A172 (cell line): ENCODE data around the gene ATP6V1F. TPM values are rescaled to one million over a fixed set of nuclear protein-coding genes. Genes with fewer than 3 reads are reported as not detected.

Experiments used
- DNase-seq: peaks from one replicate; pipeline ENCODE4 v3.0.0-alpha.2; 2015; ENCODE audit warnings: low spot score
- total RNA-seq: library from RNA; depleted of rRNA; stranded (reverse); fragments of >200 nt; shearing (Covaris generic); gene quantifications from 2 replicates; pipeline ENCODE4 v1.2.3, GENCODE V29; 2014; rRNA removed

Gene ATP6V1F
- 157 and 171 TPM in 2 replicates for total RNA-seq

DNA sequence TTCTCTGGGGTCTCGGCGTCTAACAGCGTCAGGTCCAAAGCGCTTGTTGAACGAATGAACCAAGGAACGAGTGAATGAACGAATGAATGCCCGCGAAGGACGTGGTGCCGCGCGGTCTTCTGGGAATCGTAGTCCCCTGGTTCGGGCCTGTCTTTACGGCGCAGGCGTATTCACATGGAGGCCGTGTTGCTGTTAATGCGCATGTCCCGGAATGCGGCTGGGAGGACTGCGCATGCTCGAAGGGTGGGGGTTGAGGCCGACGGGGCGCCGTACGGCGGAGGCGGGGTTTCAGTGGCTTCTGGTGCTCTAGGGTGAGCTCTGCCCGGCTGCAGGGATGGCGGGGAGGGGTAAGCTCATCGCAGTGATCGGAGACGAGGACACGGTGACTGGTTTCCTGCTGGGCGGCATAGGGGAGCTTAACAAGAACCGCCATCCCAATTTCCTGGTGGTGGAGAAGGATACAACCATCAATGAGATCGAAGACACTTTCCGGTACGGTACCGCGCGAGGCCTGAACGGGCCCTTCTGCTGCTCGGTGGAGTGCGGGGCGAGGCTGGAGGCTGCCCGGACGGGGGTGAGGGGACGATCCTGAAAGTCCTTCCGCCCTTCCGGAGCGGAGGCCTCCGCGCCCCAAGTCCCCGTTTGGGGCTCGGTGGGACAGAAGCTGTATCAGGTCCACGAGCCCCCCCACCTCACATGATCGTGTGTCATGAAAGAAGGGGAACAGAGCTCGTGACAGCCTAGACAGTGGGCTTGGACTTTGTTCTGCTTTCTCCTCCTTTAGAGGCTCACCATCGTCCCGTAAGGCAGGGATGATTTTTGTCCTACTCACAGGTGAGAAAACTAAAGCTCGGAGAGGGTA is at the start of gene ATP6V1F:
Gene ATP6V1F, plus strand, starts transcription at position 286 of the 862 bp plus-strand sequence. Its CDS starts 49 bp downstream, at position 335.
- peak; percentile 93 for DNase-seq

- DNase-seq: no peak
Observed at GRCh38 chr7:128814499-128814898, 48.2 kb upstream of the ATP6V1F start.

- DNase-seq: no peak
Observed at GRCh38 chr7:128815289-128815942, 47.2 kb upstream of the ATP6V1F start.

DNA sequence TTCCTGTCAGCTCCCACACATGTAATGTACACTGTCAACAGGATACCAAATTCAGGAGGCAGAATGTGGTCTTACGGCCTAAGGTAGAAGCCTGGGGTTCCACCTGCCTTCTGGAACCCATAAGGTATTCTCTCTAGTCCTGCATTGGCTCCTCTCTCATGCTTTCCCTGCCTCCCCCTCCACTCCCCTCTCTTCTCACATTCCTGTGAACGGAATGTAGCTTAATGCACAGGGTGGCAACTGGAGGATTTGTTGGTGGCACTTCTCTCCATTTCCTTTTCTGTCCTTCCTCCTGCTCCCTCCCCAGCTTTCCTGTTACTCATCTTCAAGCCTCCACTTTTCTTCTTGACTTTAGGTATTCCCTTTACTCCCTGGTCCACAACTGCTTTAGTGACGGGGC is 44.0 kb upstream of the ATP6V1F start:
- DNase-seq: no peak

GRCh38 chr7:128821724-128822123 is 40.9 kb upstream of the ATP6V1F start:
- no peak for DNase-seq

DNA sequence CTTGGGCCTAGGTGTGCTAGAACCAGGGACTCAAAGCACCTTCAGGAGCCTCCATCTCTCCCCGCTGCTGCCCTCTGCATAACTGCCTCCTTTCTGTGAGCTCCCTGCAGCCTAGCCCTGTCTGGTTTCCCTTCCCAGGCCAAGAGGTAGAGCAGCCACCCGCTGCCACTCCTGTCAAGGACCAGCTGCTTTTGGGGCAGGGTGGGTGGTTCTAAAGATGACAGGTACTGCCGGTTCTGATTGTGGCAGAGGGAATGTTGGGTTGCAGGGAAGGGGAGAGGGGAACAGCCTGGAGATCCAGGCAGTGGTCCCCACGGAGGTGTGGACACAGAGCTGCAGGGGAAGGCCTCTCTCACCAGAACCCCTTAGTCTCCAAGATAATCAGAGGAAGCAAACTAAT is 36.1 kb upstream of the ATP6V1F start:
- DNase-seq: no peak

DNA sequence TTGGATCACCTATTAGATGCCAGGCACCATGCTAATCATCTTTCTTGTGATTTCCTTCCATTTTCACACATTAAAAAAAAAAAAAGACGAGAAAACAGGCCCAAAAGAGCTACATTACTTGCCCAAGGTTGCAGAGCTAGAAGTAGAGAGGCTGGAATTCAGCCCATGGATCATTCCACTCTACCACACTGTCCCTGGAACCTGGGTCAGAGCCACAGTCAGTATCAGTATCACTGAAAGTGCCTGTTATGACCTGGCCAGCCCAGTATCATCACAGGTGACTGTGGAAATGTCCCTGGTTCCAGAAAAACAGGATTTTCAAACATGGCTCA is 35.8 kb upstream of the ATP6V1F start:
- no peak for DNase-seq

DNA sequence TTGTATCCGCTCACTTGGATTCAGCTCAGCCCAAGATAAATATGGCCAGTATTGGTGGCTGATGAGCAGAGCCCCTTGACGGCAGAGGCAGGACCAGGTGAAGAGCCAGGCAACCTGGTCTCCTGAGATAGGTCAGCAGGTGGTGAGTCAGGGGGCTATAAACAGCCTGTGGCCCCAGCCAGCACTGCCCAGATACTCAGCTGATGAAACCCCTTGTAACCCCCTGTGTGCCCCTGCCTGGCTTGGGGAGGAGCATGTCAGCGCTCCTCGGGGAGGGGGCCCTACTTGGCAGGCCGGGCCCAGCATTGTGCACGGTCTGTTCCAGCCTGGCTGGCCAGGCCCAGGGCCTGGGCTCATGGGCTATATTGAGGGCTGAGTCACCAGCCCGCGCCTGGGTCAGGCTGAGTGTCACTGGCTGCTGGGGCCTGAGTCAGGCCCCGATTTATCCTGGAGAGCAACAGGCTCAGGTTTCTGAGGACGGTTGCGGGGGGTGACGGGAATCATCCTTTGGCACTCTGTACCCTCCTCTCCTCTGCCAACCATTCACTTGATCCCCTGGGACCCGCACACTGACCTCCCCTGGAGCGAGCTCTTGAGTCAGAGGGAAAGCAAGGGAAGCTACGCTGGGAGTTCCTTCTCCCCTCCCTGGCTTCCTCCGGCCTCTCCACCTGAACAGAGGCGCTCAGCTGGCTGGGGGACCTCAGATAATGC is 35.3 kb upstream of the ATP6V1F start:
- peak; percentile 69 for DNase-seq

- peak; percentile 76 for DNase-seq
Observed at GRCh38 chr7:128827971-128828711, 34.5 kb upstream of the ATP6V1F start.

DNA sequence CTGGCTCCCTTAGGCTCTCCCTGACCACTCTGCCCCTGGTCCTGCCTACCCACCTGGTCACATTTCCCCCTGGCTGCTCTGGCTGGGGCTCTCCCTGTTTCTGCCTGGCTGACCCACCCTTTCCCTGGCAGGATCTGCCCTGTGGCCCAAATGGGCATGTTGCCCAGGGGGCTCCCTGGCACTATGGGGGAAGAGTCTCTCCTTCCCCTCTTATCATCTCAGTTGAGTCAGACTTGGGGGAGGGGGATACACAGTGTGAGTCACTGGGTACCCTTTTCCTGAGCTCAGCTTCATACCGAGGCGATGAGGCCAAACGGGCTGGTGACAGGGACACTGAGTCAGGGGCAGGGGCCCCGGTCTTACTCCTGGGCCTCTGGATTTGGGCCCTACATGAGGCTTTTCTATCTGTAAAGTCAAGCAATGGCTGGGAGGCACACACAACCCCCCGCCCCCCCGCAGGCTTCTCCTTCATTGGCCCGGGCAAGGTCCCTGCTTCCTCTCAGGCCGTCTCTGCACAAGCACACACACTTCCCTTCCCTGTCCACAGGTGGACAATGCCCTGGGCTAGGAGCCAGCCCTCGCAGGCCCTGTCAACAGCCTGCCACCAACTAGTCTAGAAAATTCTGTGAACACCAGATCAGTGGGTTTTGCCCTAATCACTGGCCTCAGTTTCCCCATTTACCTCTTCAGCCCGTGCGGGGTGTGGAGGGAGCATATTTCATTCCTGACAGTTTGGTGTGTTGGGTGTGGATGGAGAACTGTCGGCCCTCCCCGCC is 33.1 kb upstream of the ATP6V1F start:
- DNase-seq: peak; percentile 68

DNA sequence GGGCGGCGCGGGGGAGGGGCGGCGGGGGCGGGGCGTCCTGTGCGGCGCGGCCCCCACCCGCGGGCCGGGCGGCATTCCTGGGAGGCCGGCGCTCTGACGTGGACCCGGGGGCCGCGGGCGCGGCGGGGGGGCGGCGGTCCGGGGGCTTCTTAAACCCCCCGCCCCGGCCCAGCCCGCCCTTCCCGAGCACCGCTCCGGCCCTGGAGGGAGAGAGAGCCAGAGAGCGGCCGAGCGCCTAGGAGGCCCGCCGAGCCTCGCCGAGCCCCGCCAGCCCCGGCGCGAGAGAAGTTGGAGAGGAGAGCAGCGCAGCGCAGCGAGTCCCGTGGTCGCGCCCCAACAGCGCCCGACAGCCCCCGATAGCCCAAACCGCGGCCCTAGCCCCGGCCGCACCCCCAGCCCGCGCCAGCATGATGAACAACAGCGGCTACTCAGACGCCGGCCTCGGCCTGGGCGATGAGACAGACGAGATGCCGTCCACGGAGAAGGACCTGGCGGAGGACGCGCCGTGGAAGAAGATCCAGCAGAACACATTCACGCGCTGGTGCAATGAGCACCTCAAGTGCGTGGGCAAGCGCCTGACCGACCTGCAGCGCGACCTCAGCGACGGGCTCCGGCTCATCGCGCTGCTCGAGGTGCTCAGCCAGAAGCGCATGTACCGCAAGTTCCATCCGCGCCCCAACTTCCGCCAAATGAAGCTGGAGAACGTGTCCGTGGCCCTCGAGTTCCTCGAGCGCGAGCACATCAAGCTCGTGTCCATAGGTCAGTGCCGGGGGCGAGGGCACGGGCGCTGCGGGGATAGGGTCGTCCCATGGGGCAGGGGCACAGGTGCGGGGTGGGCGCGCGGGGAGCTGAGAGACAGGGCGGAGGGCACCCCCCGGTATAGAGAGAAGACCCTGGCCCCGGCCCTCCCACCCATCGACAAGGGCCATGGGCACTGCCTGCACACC is 32.2 kb upstream of the ATP6V1F start, which contains the start of gene FLNC:
Gene FLNC, plus strand, starts transcription at position 176 of the 947 bp plus-strand sequence. Its CDS starts 232 bp downstream, at position 408.
- DNase-seq: no peak

DNA sequence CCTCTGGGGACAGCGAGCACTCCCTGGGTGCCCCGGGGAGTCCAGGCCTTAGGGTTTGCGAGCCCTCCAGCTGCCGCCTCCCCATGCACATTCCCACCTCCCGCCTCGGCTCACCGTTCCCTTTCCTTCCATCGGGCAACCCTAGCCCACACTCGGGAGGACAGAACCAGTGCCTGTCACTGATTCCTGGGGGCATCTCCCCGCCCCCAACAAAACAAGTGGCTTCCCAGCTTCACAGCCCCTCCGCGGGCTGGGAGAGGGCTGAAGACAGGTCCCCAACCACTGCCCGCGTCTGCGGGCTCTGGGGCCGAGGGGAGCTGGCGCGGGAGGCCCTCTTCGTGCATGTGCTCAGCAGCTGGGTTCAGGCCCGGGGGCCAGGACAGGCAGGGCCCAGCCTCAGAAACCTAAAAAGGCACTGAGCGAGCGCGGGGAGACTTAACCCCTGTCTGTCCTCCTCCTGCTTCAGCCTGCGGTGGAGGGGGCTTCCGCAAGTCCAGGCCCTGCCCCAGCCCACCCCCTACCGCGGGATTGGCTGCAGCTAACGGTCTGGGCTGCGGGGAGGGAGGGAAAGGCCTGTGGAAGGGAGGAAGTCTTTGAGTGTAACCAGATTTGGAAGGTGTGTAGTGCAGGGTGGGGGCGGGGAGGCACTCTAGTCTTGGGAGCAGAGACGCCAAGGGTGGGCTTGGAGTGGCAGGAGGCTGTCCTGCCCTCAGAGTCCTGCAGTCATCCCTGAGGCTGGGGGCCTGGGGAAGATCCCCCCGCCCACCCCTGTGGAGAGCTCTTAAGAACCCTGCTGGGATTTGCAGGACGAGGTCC is 31.3 kb upstream of the ATP6V1F start:
- DNase-seq: peak; percentile 16

DNA sequence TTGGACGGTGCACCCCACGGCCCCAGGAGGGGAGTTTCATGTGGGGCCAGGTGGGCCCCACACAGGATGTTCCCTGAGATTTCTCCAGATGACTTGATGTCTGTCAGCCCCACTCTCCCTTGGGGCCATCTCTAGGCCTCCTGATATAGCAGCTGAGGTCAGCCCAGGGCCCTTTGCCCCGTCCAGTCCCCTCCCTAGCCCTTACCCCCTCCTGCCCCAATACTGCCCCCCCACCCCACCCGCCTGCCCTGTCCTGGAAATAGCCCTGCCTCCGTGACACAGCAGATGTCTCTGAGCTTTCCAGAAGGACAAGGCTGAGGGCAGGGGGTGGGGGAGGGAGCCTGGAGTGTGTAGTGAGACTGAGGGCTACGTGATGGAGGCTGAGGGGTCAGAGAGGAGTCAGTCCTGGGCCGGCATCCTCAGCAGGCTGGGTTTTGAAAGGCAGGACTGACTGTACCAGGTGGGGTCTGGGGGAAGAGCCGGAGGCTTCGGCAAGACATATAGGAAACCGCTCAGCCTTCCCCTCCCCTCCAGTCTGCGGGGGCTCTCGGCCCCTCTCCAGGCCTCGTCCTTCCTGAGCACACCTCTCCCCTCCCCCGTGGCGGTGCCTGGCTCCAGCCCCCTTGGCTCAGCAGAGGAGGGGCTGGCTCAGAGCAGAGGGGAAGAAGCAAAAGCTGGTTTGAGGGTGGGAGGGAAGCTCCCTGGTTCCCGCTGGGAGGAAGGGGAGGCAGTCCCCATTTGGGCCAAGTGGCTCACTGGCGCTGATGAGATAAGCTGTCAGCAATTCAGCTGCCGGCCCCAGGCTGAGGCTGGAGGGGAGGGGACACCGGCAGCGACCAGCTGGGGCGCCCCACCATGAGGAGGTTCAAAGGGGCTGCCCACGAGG is 30.4 kb upstream of the ATP6V1F start:
- no peak for DNase-seq

DNA sequence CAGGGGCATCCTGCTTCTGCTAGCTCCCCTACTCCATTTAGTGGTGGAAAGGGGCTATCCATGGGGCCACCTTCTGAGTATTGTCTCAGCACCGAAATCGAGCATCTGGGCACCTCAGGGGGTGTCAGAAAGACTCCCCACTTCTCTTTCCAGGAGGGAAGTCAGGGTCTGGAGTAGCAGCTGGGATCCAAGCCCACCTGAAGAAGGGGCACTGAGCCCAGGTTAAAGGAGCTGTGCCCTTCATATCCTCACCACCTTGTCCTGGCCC is 29.8 kb upstream of the ATP6V1F start:
- DNase-seq: no peak

GRCh38 chr7:128833148-128833945 is 29.3 kb upstream of the ATP6V1F start:
- DNase-seq: peak; percentile 41

DNA sequence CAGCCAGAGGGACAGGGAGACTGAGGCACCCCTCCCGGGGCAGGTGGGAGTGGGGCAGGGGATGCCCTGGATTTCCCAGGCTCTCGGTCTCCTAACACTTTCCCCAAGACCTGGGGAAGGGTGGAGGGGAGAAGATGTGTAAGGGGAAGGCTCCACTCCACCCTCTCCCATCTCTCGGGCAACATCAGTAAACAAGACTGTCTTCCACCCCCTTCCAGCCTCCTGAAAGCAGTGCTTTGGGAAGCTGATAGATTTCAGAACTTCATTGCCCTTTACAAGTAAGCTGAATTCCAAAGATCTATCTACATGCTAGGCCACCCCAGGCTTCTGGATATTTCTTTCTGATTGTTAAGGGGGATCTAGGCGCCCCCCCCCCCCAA is 28.7 kb upstream of the ATP6V1F start:
- no peak for DNase-seq

- DNase-seq: no peak
Observed at GRCh38 chr7:128835231-128835751, 27.4 kb upstream of the ATP6V1F start.
